HepG2 (cell line): ENCODE results near the gene SHQ1. TPM values are rescaled to one million over a fixed set of nuclear protein-coding genes. Genes with fewer than 3 reads are reported as not detected.
A peak's percentile ranks its signal among the peaks of the same experiment; 100 is the strongest.
"Not testable (repeated sequence)": the region's sequence is repeated elsewhere in the genome, so short reads cannot be mapped to it uniquely, and the experiment has no call there.

Experiments
- ATAC-seq: fragments of 200-7000 bp; cut with Tn5 transposase; 3 replicates; pipeline ENCODE4 v1.9.1; 2020; ENCODE audit warnings: mild to moderate bottlenecking, moderate library complexity
- BruUV-seq: library from RNA; stranded (reverse); fragments of 400-500 nt; replicated peaks from 2 replicates; lab custom pipeline; 2021; lab: Mats Ljungman, UMichigan
- CTCF ChIA-PET: fragments of 300-600 bp; formaldehyde crosslinking; extraction: SDS; loops from one replicate; lab custom pipeline; 2021; ENCODE audit warnings: low total read pairs, inconsistent platforms, low intra/inter-chr PET ratio; lab: Yijun Ruan, JAX
- POLR2A ChIA-PET: fragments of 350-600 bp; sonication (Branson Sonifier 250); formaldehyde crosslinking; loops from one replicate; lab custom pipeline; 2020; ENCODE audit warnings: antibody characterized with exemption, inconsistent platforms; lab: Yijun Ruan, JAX
- DNase-seq: peaks from one replicate; pipeline ENCODE4 v3.0.0-alpha.2; 2015; ENCODE audit warnings: low spot score
- FAIRE-seq: peaks from 3 replicates; lab custom pipeline; 2011; peaks lifted over from hg19 to GRCh38; lab: Jason Lieb, UNC
- H2AFZ ChIP-seq: one replicate; pipeline ENCODE4 v1.6.1; 2011; ENCODE audit warnings: low read length, inconsistent platforms
- H3K27ac ChIP-seq: fragments of 300-600 bp; 3 replicates; pipeline ENCODE4 v1.8.0; 2011; ENCODE audit warnings: mixed run types, mild to moderate bottlenecking, mixed read lengths, low read length, inconsistent platforms; ENCODE audit not compliant: insufficient read depth; ENCODE audit errors: extremely low read length
- H3K27me3 ChIP-seq, 2 experiments: fragments of 200-600 bp in 1 of 2; 2 replicates in 1 of 2; 3 replicates in 1 of 2; pipeline versions ENCODE4 v1.6.0 to v1.8.0; 2011; ENCODE audit warnings: low read length in 2 of 2, mild to moderate bottlenecking in 2 of 2, moderate library complexity in 2 of 2, inconsistent platforms in 1 of 2; ENCODE audit not compliant: insufficient read depth in 2 of 2, control insufficient read depth in 1 of 2
- H3K36me3 ChIP-seq, 2 experiments: fragments of 200-600 bp in 1 of 2; replicated peaks in 1 of 2; 2 replicates in 1 of 2; 3 replicates in 1 of 2; pipeline versions ENCODE4 v1.5.1 to v1.8.0; 2011; ENCODE audit warnings: low read length in 2 of 2, inconsistent platforms in 1 of 2; ENCODE audit not compliant: insufficient read depth in 2 of 2, control insufficient read depth in 1 of 2
- H3K4me1 ChIP-seq: 2 replicates; pipeline ENCODE4 v1.5.1; 2012; ENCODE audit warnings: low read length, inconsistent platforms; ENCODE audit not compliant: insufficient read depth
- H3K4me2 ChIP-seq: 2 replicates; pipeline ENCODE4 v1.6.0; 2011; ENCODE audit warnings: low read depth, low read length, inconsistent platforms
- H3K4me3 ChIP-seq, 3 experiments: fragments of 200-600 bp in 1 of 3; sonication (generic), shearing (Covaris generic) in 1 of 3; replicated peaks in 1 of 3; 2 replicates each; pipeline ENCODE4 v1.5.1; 2011 to 2016; ENCODE audit warnings: low read length in 3 of 3, inconsistent platforms in 2 of 3, low read depth in 2 of 3, mild to moderate bottlenecking in 2 of 3, control low read depth in 1 of 3, mixed read lengths in 1 of 3; ENCODE audit not compliant: insufficient read depth in 1 of 3
- H3K79me2 ChIP-seq: one replicate; pipeline ENCODE4 v1.6.1; 2011; ENCODE audit warnings: low read length, inconsistent platforms; ENCODE audit not compliant: insufficient read depth
- H3K9ac ChIP-seq: 2 replicates; pipeline ENCODE4 v1.6.0; 2011; ENCODE audit warnings: mild to moderate bottlenecking, low read depth, low read length, inconsistent platforms; ENCODE audit not compliant: insufficient read depth
- H3K9me3 ChIP-seq: 2 replicates; pipeline ENCODE4 v1.5.1; 2012; ENCODE audit warnings: mild to moderate bottlenecking, low read length
- H4K20me1 ChIP-seq: 2 replicates; pipeline ENCODE4 v1.6.0; 2011; ENCODE audit warnings: inconsistent platforms, mild to moderate bottlenecking, low read length, moderate library complexity; ENCODE audit not compliant: insufficient read depth
- DBP ChIP-seq: sonication (generic); formaldehyde crosslinking; IDR thresholded peaks from 2 replicates; pipeline ENCODE4 v1.4.0; 2020; ENCODE audit warnings: missing genetic modification reagents; ENCODE audit errors: not compliant biosample characterization
- ETS1 ChIP-seq: sonication (generic); formaldehyde crosslinking; IDR thresholded peaks from 2 replicates; pipeline ENCODE4 v1.4.0; 2020; ENCODE audit warnings: missing genetic modification reagents
- REL ChIP-seq: sonication (generic); formaldehyde crosslinking; conservative IDR thresholded peaks from 2 replicates; pipeline ENCODE4 v1.8.0; 2022; ENCODE audit warnings: mild to moderate bottlenecking, missing genetic modification reagents, moderate library complexity
- SIN3A ChIP-seq: IDR thresholded peaks from 2 replicates; pipeline ENCODE4 v1.6.1; 2011; ENCODE audit warnings: low read depth, mild to moderate bottlenecking, control low read depth, low read length, borderline replicate concordance
- SMAD1 ChIP-seq: sonication (generic); formaldehyde crosslinking; IDR thresholded peaks from 2 replicates; pipeline ENCODE4 v1.4.0; 2020; ENCODE audit warnings: missing genetic modification reagents, low read depth, mild to moderate bottlenecking, borderline replicate concordance
- TERF1 ChIP-seq: sonication (generic); formaldehyde crosslinking; IDR thresholded peaks from 2 replicates; pipeline ENCODE4 v1.8.0; 2022; ENCODE audit warnings: mild to moderate bottlenecking, missing genetic modification reagents, moderate library complexity
- TP53 ChIP-seq: sonication (generic); formaldehyde crosslinking; conservative IDR thresholded peaks from 2 replicates; pipeline ENCODE4 v1.4.0; 2020; ENCODE audit warnings: missing genetic modification reagents
- ZC3H13 ChIP-seq: sonication (generic); formaldehyde crosslinking; IDR thresholded peaks from 2 replicates; pipeline ENCODE4 v1.8.1; 2023; ENCODE audit warnings: mild to moderate bottlenecking, missing genetic modification reagents, moderate library complexity
- ZFAT ChIP-seq: sonication (generic); formaldehyde crosslinking; conservative IDR thresholded peaks from 2 replicates; pipeline ENCODE4 v1.8.1; 2023; ENCODE audit warnings: missing genetic modification reagents, inconsistent platforms
- ZNF331 ChIP-seq: sonication (generic); formaldehyde crosslinking; IDR thresholded peaks from 2 replicates; pipeline ENCODE4 v1.4.0; 2020; ENCODE audit warnings: missing genetic modification reagents
- ZNF749 ChIP-seq: sonication (generic); formaldehyde crosslinking; IDR thresholded peaks from 2 replicates; pipeline ENCODE4 v1.8.0; 2022; ENCODE audit warnings: mild to moderate bottlenecking, missing genetic modification reagents, moderate library complexity, borderline replicate concordance
- ZNF75D ChIP-seq: sonication (generic); formaldehyde crosslinking; IDR thresholded peaks from 2 replicates; pipeline ENCODE4 v1.8.1; 2023; ENCODE audit warnings: missing genetic modification reagents, mild to moderate bottlenecking, borderline replicate concordance
- ZNF850 ChIP-seq: sonication (generic); formaldehyde crosslinking; conservative IDR thresholded peaks from 2 replicates; pipeline ENCODE4 v1.9.0; 2021; ENCODE audit warnings: mild to moderate bottlenecking, missing genetic modification reagents
- WGBS: methylation state at CpG from one replicate; pipeline ENCODE4 v1.1.6; 2017; ENCODE audit warnings: low lambda C conversion rate; 5-methylcytosine and 5-hydroxymethylcytosine counted together
- in situ Hi-C: cut with HindIII; loops from 2 replicates; pipeline ENCODE4 v1.10.0; 2017; ENCODE audit warnings: low pct_unique_long_range_greater_than_20kb; ENCODE audit not compliant: extremely low pct_ligation_motif_present
- intact Hi-C: fragments of 100-400 bp; cut with micrococcal nuclease; formaldehyde crosslinking; loops from one replicate; pipeline ENCODE4 v1.10.0; 2022; ENCODE audit not compliant: unreplicated experiment
- polyA plus RNA-seq, 8 experiments: library from polyadenylated mRNA; depleted of rRNA in 3 of 8; stranded (reverse) in 7 of 8; unstranded in 1 of 8; fragments of >200 nt; fragmentation: Illumina TruSeq in 4 of 8; extraction: Trizol in 4 of 8; gene quantifications; 2 replicates each; pipeline versions ENCODE4 v1.2.1 to v1.2.3, GENCODE V29; 2011 to 2016; ENCODE audit warnings: low read depth in 4 of 8, missing spikeins in 1 of 8, mixed read lengths in 1 of 8; ENCODE audit not compliant: insufficient read depth in 1 of 8
- total RNA-seq, 5 experiments: library from RNA; depleted of rRNA; stranded (reverse); fragments of >200 nt; fragmentation: Illumina TruSeq; extraction: Trizol; gene quantifications; 2 replicates each; pipeline ENCODE4 v1.2.3, GENCODE V29; 2016; ENCODE audit warnings: low read depth in 1 of 5

Gene SHQ1
- total and polyA plus RNA-seq, 2 of the 13 experiments (the other 11 are each of a cell fraction or from before 2014, with no cell fraction given) = 5.5 to 20.3 TPM

- TF ChIP-seq ZNF331 (CRISPR knock-in tag) = peak; percentile 60
- BruUV-seq, ATAC-seq, H3K9me3 ChIP-seq, H3K79me2 ChIP-seq, H3K4me1 ChIP-seq, H3K27me3 ChIP-seq, H3K4me3 ChIP-seq, in situ Hi-C loops, H2AFZ ChIP-seq, H3K36me3 ChIP-seq, H3K4me2 ChIP-seq, FAIRE-seq, CTCF ChIA-PET, DNase-seq, POLR2A ChIA-PET, H4K20me1 ChIP-seq, intact Hi-C loops, H3K9ac ChIP-seq, H3K27ac ChIP-seq: not testable (repeated sequence)
- 100% methylated on average over 3 of the region's 4 CpGs for WGBS
Observed at GRCh38 chr3:72735072-72735471, 113.2 kb downstream of the SHQ1 start.

- ATAC-seq (no peak), FAIRE-seq (no peak)
- WGBS = 67% methylated on average over 3 of the region's 3 CpGs
Observed at GRCh38 chr3:72733676-72734075, 114.6 kb downstream of the SHQ1 start.

More at GRCh38 chr3:72733676-72734075, 114.6 kb downstream of the SHQ1 start:
- no peaks in the 10 kb centered on the region for H4K20me1 ChIP-seq
- DNase-seq = no peak
- no peak overlapping the region for H3K27ac ChIP-seq
- no peak overlapping the region for H3K4me3 ChIP-seq
- POLR2A ChIA-PET = no interaction called here
- CTCF ChIA-PET = no interaction called here
- H3K4me1 ChIP-seq = peaks cover 9% of the 10 kb centered on the region
- intact Hi-C loops (no loop called here), in situ Hi-C loops (no loop called here)
- peaks cover 4% of the 10 kb centered on the region; the same call in 1 of the 2 replicates for H3K9me3 ChIP-seq
- H3K79me2 ChIP-seq = no peaks in the 10 kb centered on the region
- H2AFZ ChIP-seq = no peak overlapping the region
- no peak for TF ChIP-seq SIN3A
- no peak for TF ChIP-seq ZNF75D
- no peak for TF ChIP-seq ZNF749 (CRISPR knock-in tag)
- TF ChIP-seq SMAD1 (CRISPR knock-in tag) = no peak
- no peak for TF ChIP-seq TERF1
- TF ChIP-seq ZNF850 (CRISPR knock-in tag) = no peak
- no peak for TF ChIP-seq ZC3H13 (CRISPR knock-in tag)
- no peak for TF ChIP-seq ZFAT (CRISPR knock-in tag)
- no peak for TF ChIP-seq REL (CRISPR knock-in tag)
- TF ChIP-seq DBP (CRISPR knock-in tag) = no peak
- no peak for TF ChIP-seq TP53 (CRISPR knock-in tag)
- no peak for TF ChIP-seq ETS1 (CRISPR knock-in tag)
- H3K4me2 ChIP-seq = no peak overlapping the region
- no peaks in the 10 kb centered on the region for H3K36me3 ChIP-seq
- H3K27me3 ChIP-seq = no peaks in the 10 kb centered on the region
- no peak overlapping the region for H3K9ac ChIP-seq
- BruUV-seq = no TSS peak
